Measurements from ENCODE around the gene BIN1.
"Not testable (repeated sequence)": the region's sequence is repeated elsewhere in the genome, so short reads cannot be mapped to it uniquely, and the experiment has no call there.

The BIN1 gene

DNA sequence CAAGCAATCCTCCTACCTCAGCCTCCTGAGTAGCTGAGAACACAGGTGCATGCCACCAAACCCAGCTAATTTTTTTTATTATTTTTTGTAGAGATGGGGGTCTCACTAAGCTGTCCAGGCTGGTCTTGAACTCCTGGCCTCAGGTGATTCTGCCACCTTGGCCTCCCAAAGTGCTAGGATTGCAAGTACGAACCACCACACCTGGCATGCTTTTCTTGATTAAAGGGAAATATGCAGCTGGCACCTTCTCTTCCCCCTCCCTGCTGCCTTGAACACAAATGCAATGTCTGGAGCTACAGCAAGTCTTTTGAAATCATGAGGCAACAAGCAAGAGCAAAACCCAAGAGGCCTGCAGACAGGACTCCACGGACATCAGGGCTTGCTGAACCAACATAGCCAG is 26.8 kb upstream of the BIN1 start:
- no peak for DNase-seq (ENCODE audit: low read depth in 2 of 2)

- no peak for DNase-seq (ENCODE audit: low read depth in 2 of 2)
Observed at GRCh38 chr2:127130421-127130820, 23.5 kb upstream of the BIN1 start.

DNA sequence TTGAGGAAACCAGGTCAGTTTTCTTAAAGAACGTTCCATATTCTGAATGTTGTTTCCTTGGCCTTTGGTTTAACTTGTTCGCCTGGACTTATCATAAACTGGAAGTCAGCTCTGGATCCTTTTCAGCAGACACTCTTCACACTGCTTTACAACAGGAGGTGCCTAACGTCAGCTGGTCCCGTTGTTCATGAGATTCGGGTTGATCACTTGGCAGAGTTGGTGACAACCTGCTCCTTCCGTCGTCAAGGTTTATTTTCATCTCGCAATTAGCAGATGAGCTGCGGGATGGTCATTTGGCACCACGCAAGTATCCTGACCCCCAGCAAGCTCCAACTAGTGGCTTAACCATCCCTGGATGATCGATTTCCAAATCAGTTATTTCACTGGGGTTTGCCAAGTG is 23.0 kb upstream of the BIN1 start:
- DNase-seq (ENCODE audit: low read depth in 2 of 2): no peak

- DNase-seq (ENCODE audit: low read depth in 2 of 2): no peak
Observed at GRCh38 chr2:127128445-127128904, 21.5 kb upstream of the BIN1 start.

DNA sequence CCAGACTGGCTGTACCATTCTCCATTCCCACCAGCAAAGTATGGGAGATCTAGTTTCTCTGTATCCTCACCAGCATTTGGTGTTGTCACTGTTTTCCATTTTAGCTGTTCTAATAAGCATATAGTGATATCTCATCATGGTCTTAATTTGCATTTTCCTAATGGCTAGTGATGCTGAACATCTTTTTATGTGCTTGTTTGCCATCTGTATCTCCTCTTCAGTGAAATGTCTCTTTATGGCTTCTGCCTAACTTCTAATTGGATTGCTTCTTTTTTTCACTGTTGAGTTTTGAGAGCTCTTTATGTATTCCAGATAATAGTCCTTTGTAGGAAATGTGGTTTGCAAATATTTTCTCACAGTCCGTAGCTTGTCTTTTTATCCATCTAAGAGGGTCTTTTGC is 18.9 kb upstream of the BIN1 start:
- no peak for DNase-seq (ENCODE audit: low read depth in 2 of 2)

DNA sequence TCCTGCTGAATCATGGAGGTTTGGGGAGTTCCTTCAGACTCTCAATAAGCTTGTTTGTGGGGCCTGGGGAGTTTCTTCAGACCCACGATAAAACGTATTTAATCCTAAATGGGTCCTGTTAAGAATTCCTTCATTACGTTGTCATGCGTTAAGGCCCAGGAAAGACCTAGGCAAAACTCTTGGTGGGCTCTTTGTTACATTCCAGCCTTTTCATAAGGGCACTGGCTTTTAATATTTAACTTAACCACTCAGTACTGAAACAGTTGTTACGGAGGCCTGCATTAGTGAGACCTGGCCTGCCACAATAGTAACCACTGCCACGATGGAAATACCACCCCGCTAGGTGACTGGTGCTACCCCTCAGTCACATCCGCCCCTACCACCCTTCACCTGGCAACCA is 17.5 kb upstream of the BIN1 start:
- no peak for DNase-seq (ENCODE audit: low read depth in 2 of 2)

DNA sequence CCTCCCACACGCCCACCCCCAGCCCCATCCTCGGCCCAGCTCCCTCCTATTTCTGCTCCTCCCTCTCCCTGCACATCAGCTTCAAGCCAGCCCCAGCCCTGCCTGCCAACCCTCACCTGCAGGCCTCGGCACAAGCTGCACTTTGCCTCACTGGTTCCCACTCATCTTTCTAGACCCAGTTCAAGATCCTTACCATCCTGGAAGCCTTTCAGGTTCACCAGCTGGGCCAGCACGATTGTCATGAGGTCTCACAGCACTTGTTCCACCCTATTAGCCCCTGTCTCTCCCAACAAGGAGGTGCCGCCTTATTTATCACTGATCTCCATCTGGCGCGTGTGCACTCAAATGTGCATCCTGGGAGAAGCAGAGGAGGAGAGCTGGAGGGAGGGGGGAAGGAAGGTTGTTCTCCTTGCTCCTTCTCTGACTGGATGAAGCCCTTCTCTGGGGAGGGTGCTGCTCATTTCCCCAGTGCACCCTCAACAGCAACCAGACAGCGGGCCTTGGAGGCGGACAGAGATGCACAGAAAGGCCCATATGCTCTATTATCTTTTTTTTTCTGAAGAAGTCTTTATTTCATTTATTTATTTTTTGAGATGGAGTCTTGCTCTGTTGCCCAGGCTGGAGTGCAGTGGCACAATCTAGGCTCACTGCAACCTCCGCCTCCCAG is 15.5 kb upstream of the BIN1 start:
- DNase-seq (ENCODE audit: low read depth in 2 of 2): no peak

- DNase-seq (ENCODE audit: low read depth in 2 of 2): no peak
Observed at GRCh38 chr2:127121776-127122176, 14.8 kb upstream of the BIN1 start.

DNA sequence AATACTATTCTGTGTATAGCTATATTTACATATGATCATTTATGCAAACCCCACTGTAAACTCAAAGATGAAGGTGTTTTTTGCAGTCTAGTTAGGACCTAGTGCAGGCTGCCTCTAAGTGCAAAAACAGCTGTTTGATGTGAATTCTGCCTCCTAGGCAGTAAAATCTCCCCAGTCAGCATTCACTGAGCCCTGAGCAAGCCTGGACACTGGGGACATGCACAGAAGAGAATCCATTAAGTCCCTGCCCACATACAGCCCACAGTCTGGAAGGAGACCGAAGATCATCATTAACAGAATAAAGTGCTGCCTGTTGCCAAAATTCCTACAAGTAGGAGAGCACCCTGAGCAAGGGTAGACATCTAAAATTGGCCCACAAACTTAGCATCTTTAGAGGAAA is 14.4 kb upstream of the BIN1 start:
- DNase-seq (ENCODE audit: low read depth in 2 of 2): no peak

DNA sequence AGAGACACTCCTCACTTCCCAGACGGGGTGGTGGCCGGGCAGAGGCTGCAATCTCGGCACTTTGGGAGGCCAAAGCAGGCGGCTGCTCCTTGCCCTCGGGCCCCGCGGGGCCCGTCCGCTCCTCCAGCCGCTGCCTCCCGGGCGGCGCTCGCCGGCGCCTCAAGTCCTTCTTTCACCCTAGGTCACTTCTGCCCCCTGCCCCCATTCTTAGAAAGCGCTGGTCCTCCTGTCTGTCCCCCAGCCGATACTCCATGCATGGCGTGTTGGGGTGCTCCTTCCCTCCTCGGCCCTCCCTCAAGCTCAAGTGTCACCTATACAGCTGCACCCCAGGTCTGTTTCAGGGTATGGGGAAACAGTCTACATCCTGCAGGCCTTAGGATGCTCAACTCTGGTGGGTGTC is 13.5 kb upstream of the BIN1 start:
- DNase-seq (ENCODE audit: low read depth in 2 of 2): not testable (repeated sequence)

DNA sequence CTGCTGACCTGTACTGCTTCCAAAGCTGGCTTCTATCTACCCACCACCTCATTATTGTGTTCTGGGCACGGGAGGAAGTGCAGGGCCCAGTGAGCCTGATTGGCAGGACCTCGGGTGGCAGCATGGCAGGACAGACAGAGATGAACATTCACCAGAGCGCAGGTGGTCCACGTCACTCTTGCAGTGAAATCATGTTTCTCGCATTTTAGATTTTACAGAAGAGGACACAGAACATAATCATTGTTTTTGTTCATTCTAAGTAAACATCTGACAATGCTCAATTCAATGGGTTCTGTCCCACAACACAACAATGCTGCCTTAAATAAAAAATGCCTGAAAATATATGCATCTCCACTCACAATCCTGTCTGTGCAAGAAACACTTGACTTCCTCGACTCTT is 11.5 kb upstream of the BIN1 start:
- DNase-seq (ENCODE audit: low read depth in 2 of 2): no peak

DNA sequence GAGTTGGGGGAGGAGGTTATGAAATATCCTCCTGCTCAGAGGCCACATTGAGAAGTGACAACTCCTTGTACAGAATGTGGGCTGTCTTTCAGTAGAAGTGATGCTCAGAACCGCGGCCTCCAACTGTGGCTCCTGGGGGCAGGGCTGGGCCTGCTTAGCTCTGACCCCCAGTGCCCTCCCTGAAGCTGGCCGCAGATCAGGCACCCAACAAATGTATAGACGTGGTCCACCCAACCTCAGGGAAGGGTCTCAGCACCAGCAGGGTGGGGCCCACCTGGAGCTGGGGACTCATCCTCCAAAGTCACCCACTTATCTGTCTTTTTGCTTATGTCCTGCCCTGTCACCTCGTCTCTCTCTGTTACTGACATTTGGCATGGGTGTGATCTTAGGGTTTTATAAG is 11.1 kb upstream of the BIN1 start:
- no peak for DNase-seq (ENCODE audit: low read depth in 2 of 2)

GRCh38 chr2:127117603-127118002 is 10.6 kb upstream of the BIN1 start:
- no peak for DNase-seq (ENCODE audit: low read depth in 2 of 2)

DNA sequence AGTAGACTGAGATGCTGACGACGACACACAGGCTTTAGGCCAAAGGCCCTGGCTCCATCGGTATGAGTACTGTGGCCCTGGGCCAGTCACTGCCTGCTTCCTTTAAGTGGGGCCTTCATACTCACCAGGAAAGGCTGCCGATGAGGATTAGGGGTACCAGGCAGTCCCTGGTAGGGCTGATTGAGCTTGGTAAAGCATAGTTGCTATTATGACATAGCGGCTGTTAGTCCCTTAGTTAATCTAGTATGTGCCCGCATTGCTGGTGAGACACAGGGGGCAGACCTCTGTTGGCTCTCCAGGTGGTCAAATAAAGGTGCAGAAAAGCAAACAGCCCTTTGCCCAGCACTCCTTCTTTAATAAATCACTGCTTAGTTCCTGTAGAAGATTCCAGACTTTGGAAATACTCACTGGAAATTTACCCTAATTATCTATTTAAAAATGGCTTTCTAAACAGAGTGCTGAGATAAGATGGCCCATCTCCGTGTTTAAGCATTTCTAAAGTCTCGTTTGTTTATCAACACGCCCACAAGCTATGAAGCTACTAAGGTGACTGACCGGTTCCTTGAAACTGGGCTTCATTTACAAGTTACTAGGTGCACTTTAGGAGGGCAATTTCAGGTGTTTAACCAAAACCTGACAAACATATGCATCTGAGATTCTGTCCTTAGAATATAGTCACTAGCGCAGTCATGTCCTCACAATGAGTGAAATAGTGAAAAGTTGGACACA is 8.7 kb upstream of the BIN1 start:
- DNase-seq (ENCODE audit: low read depth in 2 of 2): no peak

DNA sequence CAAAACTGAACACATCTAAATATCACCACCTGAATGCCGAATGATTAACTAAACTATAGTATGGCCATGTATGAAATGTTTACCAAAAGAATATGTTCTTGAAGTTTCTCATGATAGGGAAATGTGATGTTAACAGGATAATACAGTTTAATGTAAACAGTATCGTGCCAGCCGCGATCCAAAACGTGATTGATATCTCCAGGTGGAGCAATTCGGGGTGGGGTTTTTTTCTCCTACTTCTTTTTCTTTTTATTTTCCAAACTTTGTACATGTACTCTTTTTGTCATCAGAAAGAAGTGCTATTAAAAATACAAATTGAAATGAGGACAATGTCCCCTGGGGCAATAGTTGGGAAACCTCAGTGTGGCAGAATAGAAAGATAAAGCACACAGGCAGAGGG is 4.0 kb upstream of the BIN1 start:
- DNase-seq (ENCODE audit: low read depth in 2 of 2): no peak

DNA sequence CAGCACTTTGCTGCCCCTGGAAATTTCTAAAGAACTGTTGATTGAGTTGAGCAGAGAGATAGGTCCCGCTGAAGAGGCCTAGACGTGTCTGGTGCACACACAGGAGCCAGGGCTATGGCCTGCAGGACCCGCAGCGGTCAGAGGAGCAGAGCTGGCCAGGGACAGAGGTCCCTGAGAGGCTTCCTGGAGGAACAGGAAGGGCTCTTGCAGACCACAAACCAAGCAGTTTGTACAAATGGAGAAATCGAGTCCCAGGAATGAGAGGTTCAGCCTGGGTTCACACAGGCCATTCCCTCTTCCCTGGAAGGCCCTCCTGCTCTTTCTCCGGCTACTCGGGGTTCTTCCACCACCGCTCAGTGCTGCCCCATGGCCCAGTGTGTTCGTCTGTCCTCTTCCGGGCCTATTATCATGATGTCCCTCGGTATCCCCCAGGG is 1.2 kb upstream of the BIN1 start:
- no peak for DNase-seq (ENCODE audit: low read depth in 2 of 2)

DNA sequence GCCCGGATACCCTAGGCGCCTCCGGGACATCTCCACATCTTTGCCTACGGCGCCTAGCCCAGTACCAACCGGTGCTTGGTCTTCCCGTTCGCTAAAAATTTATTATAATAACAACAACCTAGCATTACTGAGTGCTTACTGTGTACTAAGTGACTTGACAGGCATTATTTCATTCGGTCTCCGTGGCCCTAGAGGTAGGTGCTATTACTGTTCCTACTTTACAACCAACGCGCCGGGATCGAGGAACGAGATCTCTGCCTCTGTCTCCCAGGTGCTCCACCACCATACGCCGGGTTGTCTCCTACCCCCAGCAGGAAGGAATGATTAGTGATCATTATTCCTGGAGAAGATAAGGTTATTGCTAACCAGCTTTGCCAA is 657 bp upstream of the BIN1 start:
- no peak for DNase-seq (ENCODE audit: low read depth in 2 of 2)

- DNase-seq (ENCODE audit: low read depth in 2 of 2): no peak
Observed at GRCh38 chr2:127106457-127106990, 430 bp downstream of the BIN1 start.

GRCh38 chr2:127105656-127106456 is 1.1 kb downstream of the BIN1 start:
- no peak for DNase-seq (ENCODE audit: low read depth in 2 of 2)

GRCh38 chr2:127104881-127105655 is 1.9 kb downstream of the BIN1 start:
- no peak for DNase-seq (ENCODE audit: low read depth in 2 of 2)

GRCh38 chr2:127104166-127104660 is 2.7 kb downstream of the BIN1 start:
- DNase-seq (ENCODE audit: low read depth in 2 of 2): no peak

Data from stimulated activated CD8-positive, alpha-beta memory T cell treated with anti-CD3 and anti-CD28 coated beads, Interleukin-7, amount 100 ng/mL, for 1 hour (primary cell).